Mesenchymal stem cell (in vitro differentiated cells and primary cell): ENCODE measurements around the gene TMEM200A.

Experiments used
- DNase-seq: peaks from one replicate; pipeline ENCODE4 v3.0.0-alpha.2; 2013
- H2AFZ ChIP-seq: one replicate; pipeline ENCODE4 v1.6.1; 2013; ENCODE audit warnings: low read depth, mild to moderate bottlenecking, control low read depth, inconsistent platforms, low read length, moderate library complexity
- H2AK5ac ChIP-seq: 2 replicates; pipeline ENCODE4 v1.6.1; 2013; ENCODE audit warnings: low read length, moderate library complexity, mild to moderate bottlenecking, inconsistent platforms; ENCODE audit not compliant: severe bottlenecking
- H2BK120ac ChIP-seq: one replicate; pipeline ENCODE4 v1.6.1; 2013; ENCODE audit warnings: low read depth, mild to moderate bottlenecking, inconsistent platforms, low read length, moderate library complexity
- H2BK12ac ChIP-seq, 2 experiments: one replicate each; pipeline ENCODE4 v1.6.1; 2013; ENCODE audit warnings: inconsistent platforms in 2 of 2, low read length in 2 of 2, mild to moderate bottlenecking in 2 of 2, moderate library complexity in 2 of 2, control low read depth in 1 of 2
- H2BK15ac ChIP-seq: one replicate; pipeline ENCODE4 v1.6.1; 2013; ENCODE audit warnings: mild to moderate bottlenecking, low read depth, inconsistent platforms; ENCODE audit not compliant: poor library complexity, severe bottlenecking
- H2BK5ac ChIP-seq: 2 replicates; pipeline ENCODE4 v1.6.1; 2013; ENCODE audit warnings: low read depth, mild to moderate bottlenecking, low read length, control low read depth, inconsistent platforms; ENCODE audit not compliant: poor library complexity, severe bottlenecking
- H3K14ac ChIP-seq, 2 experiments: one replicate each; pipeline ENCODE4 v1.6.1; 2013; ENCODE audit warnings: inconsistent platforms in 2 of 2, low read length in 2 of 2, control low read depth in 1 of 2, mild to moderate bottlenecking in 1 of 2, moderate library complexity in 1 of 2
- H3K18ac ChIP-seq, 2 experiments: one replicate each; pipeline ENCODE4 v1.6.1; 2013; ENCODE audit warnings: inconsistent platforms in 2 of 2, low read length in 2 of 2, control low read depth in 1 of 2, low read depth in 1 of 2, mild to moderate bottlenecking in 1 of 2
- H3K23ac ChIP-seq, 2 experiments: one replicate each; pipeline ENCODE4 v1.6.1; 2013; ENCODE audit warnings: inconsistent platforms in 2 of 2, low read length in 2 of 2, mild to moderate bottlenecking in 2 of 2, moderate library complexity in 2 of 2, control low read depth in 1 of 2
- H3K27ac ChIP-seq: 2 replicates; pipeline ENCODE4 v1.5.1; 2013; ENCODE audit warnings: mild to moderate bottlenecking, moderate library complexity, low read length, control low read depth, inconsistent platforms; ENCODE audit not compliant: poor library complexity, severe bottlenecking
- H3K27me3 ChIP-seq, 2 experiments: 2 replicates each; pipeline versions ENCODE4 v1.6.1 to v1.7.0; 2013; ENCODE audit warnings: low read length in 2 of 2, mild to moderate bottlenecking in 2 of 2, moderate library complexity in 2 of 2, control low read depth in 1 of 2, inconsistent platforms in 1 of 2; ENCODE audit not compliant: control insufficient read depth in 1 of 2, insufficient read depth in 1 of 2
- H3K36me3 ChIP-seq, 2 experiments: 2 replicates each; pipeline versions ENCODE4 v1.6.1 to v1.7.0; 2013; ENCODE audit warnings: low read length in 2 of 2, control low read depth in 1 of 2, inconsistent platforms in 1 of 2, low read depth in 1 of 2, mild to moderate bottlenecking in 1 of 2; ENCODE audit not compliant: insufficient read depth in 2 of 2, control insufficient read depth in 1 of 2
- H3K4ac ChIP-seq, 2 experiments: one replicate each; pipeline ENCODE4 v1.6.1; 2013; ENCODE audit warnings: inconsistent platforms in 2 of 2, low read length in 2 of 2, mild to moderate bottlenecking in 2 of 2, moderate library complexity in 2 of 2, control low read depth in 1 of 2, low read depth in 1 of 2
- H3K4me1 ChIP-seq: 2 replicates; pipeline ENCODE4 v1.6.1; 2013; ENCODE audit warnings: low read depth, low read length, control low read depth; ENCODE audit not compliant: control insufficient read depth, insufficient read depth
- H3K4me2 ChIP-seq: 2 replicates; pipeline ENCODE4 v1.6.1; 2013; ENCODE audit warnings: low read length, mild to moderate bottlenecking, inconsistent platforms; ENCODE audit not compliant: poor library complexity, severe bottlenecking
- H3K4me3 ChIP-seq, 2 experiments: 2 replicates each; pipeline versions ENCODE4 v1.5.1 to v1.7.0; 2013; ENCODE audit warnings: low read length in 2 of 2, mild to moderate bottlenecking in 2 of 2, control low read depth in 1 of 2, low read depth in 1 of 2; ENCODE audit not compliant: insufficient read depth in 1 of 2
- H3K79me1 ChIP-seq: replicated peaks from 2 replicates; pipeline ENCODE4 v1.6.1; 2013; ENCODE audit warnings: mild to moderate bottlenecking, control low read depth, low read length, inconsistent platforms; ENCODE audit not compliant: poor library complexity, severe bottlenecking
- H3K9ac ChIP-seq: 2 replicates; pipeline ENCODE4 v1.7.0; 2013; ENCODE audit warnings: mild to moderate bottlenecking, low read length, moderate library complexity
- H3K9me3 ChIP-seq: 2 replicates; pipeline ENCODE4 v1.7.0; 2013; ENCODE audit warnings: mild to moderate bottlenecking, low read length; ENCODE audit not compliant: control insufficient read depth
- H4K8ac ChIP-seq: one replicate; pipeline ENCODE4 v1.6.1; 2013; ENCODE audit warnings: inconsistent platforms, mild to moderate bottlenecking, low read length, moderate library complexity
- H4K91ac ChIP-seq: one replicate; pipeline ENCODE4 v1.6.1; 2013; ENCODE audit warnings: mild to moderate bottlenecking, low read length, inconsistent platforms
- WGBS: methylation state at CpG from one replicate; pipeline ENCODE4 v1.1.7; 2013; ENCODE audit warnings: mixed read lengths; 5-methylcytosine and 5-hydroxymethylcytosine counted together

TMEM200A gene

GRCh38 chr6:130381012-130381411 lies 15.2 kb downstream of the TMEM200A start:
- Histone ChIP-seq H3K18ac (no peak overlapping the region), H3K27me3 (no peaks in the 10 kb centered on the region), H3K4me3 (no peak overlapping the region), H3K23ac (no peak overlapping the region), H3K14ac (no peak overlapping the region), H3K27ac (no peak overlapping the region), H2BK120ac (no peak overlapping the region), H2AFZ (no peak overlapping the region), H3K9me3 (no peaks in the 10 kb centered on the region), H3K79me1 (no peaks in the 10 kb centered on the region), H4K8ac (no peak overlapping the region), H2BK15ac (no peak overlapping the region), H3K4ac (no peak overlapping the region), H2BK12ac (no peak overlapping the region), H3K36me3 (peaks cover 0 to 22% of the 10 kb centered on the region in 2 experiments), H2AK5ac (no peak overlapping the region), H2BK5ac (no peak overlapping the region), H3K9ac (no peak overlapping the region), H3K4me2 (no peak overlapping the region), H3K4me1 (no peaks in the 10 kb centered on the region), H4K91ac (no peak overlapping the region)
- no peak for DNase-seq

- WGBS, result 92% methylated on average over 6 of the region's 7 CpGs
- no peaks in the 10 kb centered on the region for H3K4me1 ChIP-seq
- no peak overlapping the region for H2AFZ ChIP-seq
These were observed 15.9 kb downstream of the TMEM200A start for GRCh38 chr6:130381459-130382380.

GRCh38 chr6:130382872-130383490 lies 17.2 kb downstream of the TMEM200A start:
- 94% methylated on average over 9 of the region's 9 CpGs for WGBS

More at GRCh38 chr6:130381459-130382380, 15.9 kb downstream of the TMEM200A start:
- Histone ChIP-seq H3K79me1 (no peaks in the 10 kb centered on the region), H3K23ac (no peak overlapping the region), H2BK12ac (peak overlapping the region in 1 of 2 experiments; percentile 39), H3K27ac (no peak overlapping the region), H3K4me3 (no peak overlapping the region), H3K18ac (peak overlapping the region in 1 of 2 experiments; percentile 90), H2AK5ac (no peak overlapping the region), H3K9me3 (no peaks in the 10 kb centered on the region), H2BK120ac (no peak overlapping the region), H3K14ac (peak overlapping the region in 1 of 2 experiments; percentile 79), H2BK15ac (no peak overlapping the region), H3K36me3 (peaks cover 0 to 29% of the 10 kb centered on the region in 2 experiments), H4K91ac (peak overlapping the region; percentile 5), H2BK5ac (no peak overlapping the region), H3K9ac (no peak overlapping the region), H3K4me2 (no peak overlapping the region), H3K4ac (peak overlapping the region in 1 of 2 experiments; percentile 37), H4K8ac (no peak overlapping the region), H3K27me3 (no peaks in the 10 kb centered on the region)
- DNase-seq, result no peak

GRCh38 chr6:130385064-130385695 lies 19.4 kb downstream of the TMEM200A start:
- Histone ChIP-seq H2BK5ac (no peak overlapping the region), H3K79me1 (no peaks in the 10 kb centered on the region), H3K27me3 (no peaks in the 10 kb centered on the region), H3K23ac (no peak overlapping the region), H3K4me3 (no peak overlapping the region), H3K9ac (peak overlapping the region; percentile 36), H2AK5ac (no peak overlapping the region), H3K36me3 (peaks cover 0 to 42% of the 10 kb centered on the region in 2 experiments), H3K4ac (no peak overlapping the region), H4K91ac (no peak overlapping the region), H3K4me2 (no peak overlapping the region), H3K18ac (no peak overlapping the region), H3K9me3 (no peaks in the 10 kb centered on the region), H2BK15ac (no peak overlapping the region), H3K14ac (no peak overlapping the region), H3K27ac (no peak overlapping the region), H2BK120ac (no peak overlapping the region), H3K4me1 (no peaks in the 10 kb centered on the region), H4K8ac (no peak overlapping the region), H2AFZ (no peak overlapping the region), H2BK12ac (no peak overlapping the region)
- no peak for DNase-seq
- 77% methylated on average over 5 of the region's 5 CpGs for WGBS

More at GRCh38 chr6:130382872-130383490, 17.2 kb downstream of the TMEM200A start:
- Histone ChIP-seq H2BK15ac (no peak overlapping the region), H3K4me2 (no peak overlapping the region), H3K14ac (no peak overlapping the region), H3K9me3 (no peaks in the 10 kb centered on the region), H3K18ac (no peak overlapping the region), H2BK5ac (no peak overlapping the region), H3K9ac (no peak overlapping the region), H3K79me1 (no peaks in the 10 kb centered on the region), H3K4ac (no peak overlapping the region), H3K27me3 (no peaks in the 10 kb centered on the region), H3K36me3 (peaks cover 0 to 39% of the 10 kb centered on the region in 2 experiments), H2AK5ac (no peak overlapping the region), H2BK12ac (no peak overlapping the region), H3K23ac (no peak overlapping the region), H2AFZ (no peak overlapping the region), H4K91ac (no peak overlapping the region), H4K8ac (no peak overlapping the region), H2BK120ac (no peak overlapping the region), H3K27ac (no peak overlapping the region), H3K4me3 (no peak overlapping the region), H3K4me1 (no peaks in the 10 kb centered on the region)
- DNase-seq, result no peak
